Frontal cortex (tissue), 4 donors: ENCODE measurements around the gene PSMB1. TPM values are rescaled to one million over a fixed set of nuclear protein-coding genes. Genes with fewer than 3 reads are reported as not detected.
"Not testable (repeated sequence)": the region's sequence is repeated elsewhere in the genome, so short reads cannot be mapped to it uniquely, and the experiment has no call there.

Experiments used
- DNase-seq, 2 donors: peaks; one replicate each; pipeline ENCODE4 v3.0.0; 2012; ENCODE audit warnings: low spot score in 2 of 2
- FAIRE-seq: peaks from 2 replicates; lab custom pipeline; 2012; peaks lifted over from hg19 to GRCh38; lab: Jason Lieb, UNC
- total RNA-seq: library from RNA; depleted of rRNA; stranded (reverse); fragments of >200 nt; gene quantifications from one replicate; pipeline ENCODE4 v1.2.3, GENCODE V29; 2014
- donor health status: control.
- donor health status: control.
- donor health status: control.

The PSMB1 gene
- total RNA-seq, 1 donor from 2014 or later, result 220 TPM

GRCh38 chr6:170537329-170537728, 15.8 kb downstream of the PSMB1 start:
- no peak for DNase-seq
- no peak for FAIRE-seq

GRCh38 chr6:170536671-170537070, 16.4 kb downstream of the PSMB1 start:
- FAIRE-seq, result no peak
- DNase-seq, result no peak

GRCh38 chr6:170535004-170535403, 18.1 kb downstream of the PSMB1 start:
- no peak for DNase-seq
- no peak for FAIRE-seq

DNA sequence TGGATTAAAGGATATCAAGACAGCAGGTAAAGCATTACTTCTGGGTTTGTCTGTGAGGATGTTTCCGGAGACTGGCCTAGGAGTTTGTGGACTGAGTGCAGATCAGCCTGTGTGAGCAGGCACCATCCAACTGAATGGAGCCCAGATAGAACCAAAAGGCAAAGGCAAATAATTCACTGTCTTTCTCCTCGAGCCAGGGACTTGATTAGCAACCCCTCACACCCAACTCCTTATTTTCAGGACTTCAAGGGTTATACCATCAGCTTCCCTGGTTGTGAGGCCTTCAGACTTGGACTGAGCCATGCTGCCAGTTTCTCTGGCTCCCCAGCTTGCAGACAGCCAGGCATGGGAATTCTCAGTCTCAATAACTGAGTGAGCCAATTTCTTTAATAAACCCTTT, 19.3 kb downstream of the PSMB1 start:
- no peak for DNase-seq
- FAIRE-seq, result no peak

DNA sequence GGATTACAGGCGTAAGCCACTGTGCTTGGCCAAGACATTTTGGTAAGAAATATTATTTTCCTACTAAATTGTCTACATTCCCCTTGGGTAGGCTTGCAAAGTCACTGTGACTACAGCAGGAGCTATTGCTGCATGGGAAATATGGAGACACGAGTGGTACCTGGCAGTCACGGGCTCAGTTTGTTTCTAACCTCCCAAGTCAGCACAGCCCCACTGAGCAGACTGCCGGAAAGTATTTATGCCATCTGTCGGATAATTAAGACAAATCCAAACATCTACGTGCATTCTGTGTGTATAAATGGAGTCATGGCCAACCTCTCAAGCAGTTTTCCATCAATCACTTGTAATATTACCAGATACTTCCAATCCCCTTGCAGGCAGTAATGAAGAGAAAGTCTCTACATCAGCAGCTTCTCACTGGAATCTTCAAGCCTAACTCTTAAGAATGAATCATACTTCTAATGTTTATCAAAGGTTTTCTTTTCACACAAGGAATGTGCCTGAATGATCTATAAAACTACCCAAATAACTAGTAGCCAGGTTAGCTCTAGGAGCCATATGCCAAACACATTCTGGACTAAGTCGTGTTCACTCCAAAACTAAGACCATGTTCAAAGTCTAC, 20.1 kb downstream of the PSMB1 start:
- no peak for FAIRE-seq
- DNase-seq, result no peak

DNA sequence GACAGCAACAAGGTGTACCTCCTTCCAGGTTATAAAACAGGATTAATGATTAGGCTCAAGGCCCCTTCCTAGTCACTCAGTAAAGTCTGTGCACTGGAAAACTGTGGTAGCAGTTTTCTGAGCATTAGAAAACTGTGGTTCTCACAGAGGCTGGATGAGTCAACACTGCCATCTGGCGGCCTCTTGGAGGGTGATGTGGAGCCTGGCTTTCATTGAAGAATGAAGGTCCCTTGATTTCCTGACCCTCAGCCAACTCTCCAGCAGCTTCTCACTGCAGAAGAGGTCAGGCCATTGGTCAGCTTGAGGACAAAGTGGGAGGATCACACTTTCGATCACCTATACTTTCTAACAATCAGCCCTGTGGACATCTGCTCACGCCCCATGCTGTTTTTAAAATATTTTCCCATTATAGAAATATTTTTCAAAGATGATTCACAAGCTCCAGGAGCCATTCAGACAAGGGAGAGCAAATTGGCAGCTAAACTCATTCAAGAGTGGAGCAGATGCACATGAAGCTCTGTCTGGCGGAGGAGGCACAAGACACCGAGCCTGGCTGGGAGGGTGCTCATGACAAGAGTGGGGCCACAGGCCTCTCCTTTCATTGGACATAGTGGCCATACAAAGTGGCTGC, 23.2 kb downstream of the PSMB1 start:
- no peak for FAIRE-seq

GRCh38 chr6:170527995-170528394, 25.1 kb downstream of the PSMB1 start:
- not testable (repeated sequence) for FAIRE-seq, DNase-seq

More for the DNA sequence above, 23.2 kb downstream of the PSMB1 start:
- peak; percentile 43 to 68 for DNase-seq

DNA sequence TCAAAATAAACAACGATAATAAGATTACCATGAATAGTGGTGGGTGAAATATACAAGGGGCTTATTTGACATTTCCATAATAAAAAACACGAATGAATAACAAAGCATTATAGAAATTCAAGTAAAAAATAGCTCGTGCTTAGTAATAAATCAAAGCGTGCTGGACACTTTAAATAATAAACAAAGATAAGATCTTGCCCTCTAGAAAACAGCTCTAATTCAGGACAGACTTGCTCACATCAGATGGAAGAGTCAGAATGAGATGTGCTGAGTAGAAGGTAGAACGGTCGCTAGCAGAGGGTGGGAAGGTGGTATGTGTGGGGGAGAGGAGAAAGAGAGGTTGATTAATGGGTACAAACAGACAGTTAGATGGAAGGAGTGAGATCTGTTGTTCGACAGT, 27.3 kb downstream of the PSMB1 start:
- no peak for DNase-seq
- FAIRE-seq, result no peak

GRCh38 chr6:170524172-170524502, 29.0 kb downstream of the PSMB1 start:
- DNase-seq, result no peak
- no peak for FAIRE-seq

GRCh38 chr6:170523256-170524171, 29.6 kb downstream of the PSMB1 start:
- no peak for FAIRE-seq
- DNase-seq, result no peak

DNA sequence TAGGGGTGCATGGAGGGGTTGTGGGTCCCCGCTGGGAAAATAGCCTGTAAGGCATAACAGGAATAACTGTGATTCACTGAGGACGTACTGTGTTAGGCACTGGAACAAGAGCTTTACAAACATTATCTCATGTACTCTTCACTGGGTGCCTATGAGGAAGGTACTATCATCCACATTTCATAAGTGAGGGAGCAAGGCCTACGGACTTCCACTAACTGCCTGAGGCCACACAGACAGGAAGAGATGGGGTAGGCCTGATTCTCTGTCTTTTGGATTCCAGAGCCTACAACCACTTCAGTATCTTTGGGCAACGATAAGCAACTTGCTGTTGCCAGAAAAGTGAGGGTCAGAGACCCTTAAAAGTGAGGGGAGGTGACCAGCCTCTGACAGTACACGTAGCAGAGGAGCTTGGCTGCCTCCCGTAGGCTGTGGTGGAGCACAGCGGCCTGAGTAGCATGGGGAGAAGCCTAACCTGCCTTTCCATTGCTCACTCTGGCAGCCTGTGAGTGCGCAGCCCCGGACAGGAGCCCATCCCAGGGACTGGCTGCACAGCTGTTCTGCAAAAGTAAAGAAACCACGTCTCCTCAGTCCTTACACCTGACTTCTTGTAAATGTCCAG, 30.4 kb downstream of the PSMB1 start:
- FAIRE-seq, result no peak
- no peak for DNase-seq

DNA sequence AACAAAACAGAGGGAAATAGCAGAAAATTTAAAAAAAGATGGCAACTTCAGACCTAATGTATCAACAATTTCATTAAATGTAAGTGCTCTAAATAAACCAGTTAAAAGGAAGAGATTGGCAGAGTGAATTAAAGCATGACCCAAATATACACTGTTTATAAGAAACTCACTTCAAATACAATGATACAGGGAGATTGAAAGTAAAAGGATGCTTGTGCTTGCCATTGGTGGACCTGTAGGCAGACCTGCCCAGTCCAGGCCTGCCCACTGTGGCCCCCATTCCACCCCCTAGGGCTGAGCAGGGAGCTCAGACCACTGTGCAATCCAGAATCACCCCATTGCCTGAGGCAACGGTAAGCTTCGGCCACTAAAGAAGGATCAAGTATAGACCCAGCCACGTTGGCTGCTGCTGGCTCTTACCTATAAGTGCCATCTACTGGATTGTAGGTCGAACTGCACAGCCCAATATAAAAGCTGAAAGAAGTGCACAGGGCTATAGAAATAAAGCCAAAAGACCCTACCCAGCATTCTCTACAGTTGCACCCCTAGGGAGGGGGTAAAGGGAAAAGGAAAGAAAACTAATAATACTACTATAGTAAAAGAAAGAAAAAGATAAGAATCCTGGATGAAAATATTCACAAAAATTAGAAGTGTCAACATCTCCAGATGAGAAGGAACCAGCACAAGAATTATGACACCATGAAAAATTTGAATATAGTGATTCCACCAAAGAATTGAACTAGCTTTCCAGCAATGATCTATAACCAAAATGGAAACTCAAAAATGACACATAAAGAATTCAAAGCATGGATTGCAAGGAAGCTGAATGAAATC, 36.1 kb downstream of the PSMB1 start:
- FAIRE-seq (no peak), DNase-seq (no peak)

GRCh38 chr6:170514908-170515307, 38.2 kb downstream of the PSMB1 start:
- DNase-seq (no peak), FAIRE-seq (no peak)

DNA sequence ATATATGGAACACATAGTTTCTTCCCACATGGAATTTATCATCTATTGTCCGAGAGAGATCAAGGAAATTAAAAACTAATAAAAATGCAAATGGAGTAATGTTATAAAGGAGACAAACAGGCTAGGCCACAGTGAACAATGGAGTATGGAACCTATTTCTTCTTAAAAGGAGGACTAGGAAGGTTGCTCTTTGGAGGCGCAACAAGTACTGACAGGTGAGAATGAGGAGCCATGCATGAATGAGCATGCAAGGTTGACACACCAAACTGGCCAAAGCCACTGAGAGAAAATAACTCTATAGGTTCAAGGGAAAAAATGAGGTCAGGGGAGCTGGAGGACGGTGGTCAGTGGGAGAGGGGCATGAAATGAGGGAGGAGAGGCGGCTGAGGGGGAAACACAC, 40.9 kb downstream of the PSMB1 start:
- DNase-seq, result no peak
- no peak for FAIRE-seq

DNA sequence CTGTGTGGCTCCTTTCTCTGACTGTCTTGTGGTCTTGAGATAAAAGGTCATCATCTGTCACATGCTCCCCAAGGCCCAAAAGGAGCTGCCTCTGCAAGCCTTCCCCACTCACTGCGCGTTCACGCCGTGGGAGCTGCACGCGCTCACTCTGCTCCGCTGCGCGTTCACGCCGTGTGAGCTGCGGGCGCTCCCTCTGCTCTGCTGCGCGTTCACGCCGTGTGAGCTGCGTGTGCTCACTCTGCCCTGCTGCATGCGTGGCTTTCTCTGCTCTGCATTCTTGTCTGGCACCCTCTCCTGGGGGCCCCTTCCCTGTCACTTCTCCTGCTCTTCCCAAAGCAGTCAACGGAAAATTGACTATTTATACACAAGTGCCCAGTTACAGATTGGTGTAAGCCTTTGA, 42.5 kb downstream of the PSMB1 start:
- no peak for FAIRE-seq

DNA sequence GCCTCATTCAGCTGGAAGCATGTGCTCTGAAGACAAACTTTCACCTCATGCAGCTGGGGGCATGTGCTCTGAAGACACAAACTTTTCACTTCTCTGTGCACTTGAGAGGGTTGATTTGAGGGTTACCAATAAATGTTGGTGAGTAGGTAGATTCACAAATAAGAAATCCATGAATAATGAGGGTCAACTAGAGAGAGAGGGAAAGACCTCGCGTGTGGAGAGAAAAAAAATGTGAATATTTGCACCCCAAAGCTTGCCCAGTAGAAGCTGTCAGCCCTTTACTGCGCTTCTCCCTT, 43.4 kb downstream of the PSMB1 start:
- DNase-seq, result no peak
- no peak for FAIRE-seq

More for the DNA sequence above, 42.5 kb downstream of the PSMB1 start:
- no peak for DNase-seq

GRCh38 chr6:170508892-170509722, 44.0 kb downstream of the PSMB1 start:
- FAIRE-seq, DNase-seq: not testable (repeated sequence)

- not testable (repeated sequence) for FAIRE-seq, DNase-seq
Observed at GRCh38 chr6:170508275-170508674, 44.8 kb downstream of the PSMB1 start.

GRCh38 chr6:170507728-170508127, 45.4 kb downstream of the PSMB1 start:
- FAIRE-seq, DNase-seq: not testable (repeated sequence)
